ENCODE data around the gene USP34.
A peak's percentile ranks its signal among the peaks of the same experiment; 100 is the strongest.

Gene USP34

GRCh38 chr2:61266632-61267505, 204.0 kb downstream of the USP34 start:
- TF ChIP-seq POLR2A (IDR thresholded peaks at IDR 0.05; ENCODE audit: extremely low read depth, insufficient read length) (no peak), MAX (IDR thresholded peaks at IDR 0.05; ENCODE audit: low read depth, low read length) (no peak), MYC (IDR thresholded peaks at IDR 0.05; ENCODE audit: low read depth, low read length) (no peak), CTCF (IDR thresholded peaks at IDR 0.05; ENCODE audit: low read depth, low read length) (no peak)
- H3K4me3 ChIP-seq (ENCODE audit: low read depth, low read length), result no peak overlapping the region
- no peak for DNase-seq (ENCODE audit: low read depth)

- no peak for DNase-seq (ENCODE audit: low read depth)
- H3K4me3 ChIP-seq (ENCODE audit: low read depth, low read length), result no peak overlapping the region
- TF ChIP-seq MYC (IDR thresholded peaks at IDR 0.05; ENCODE audit: low read depth, low read length) (no peak), MAX (IDR thresholded peaks at IDR 0.05; ENCODE audit: low read depth, low read length) (no peak), CTCF (IDR thresholded peaks at IDR 0.05; ENCODE audit: low read depth, low read length) (no peak), POLR2A (IDR thresholded peaks at IDR 0.05; ENCODE audit: extremely low read depth, insufficient read length) (no peak)
Measured at GRCh38 chr2:61263830-61264229, 207.1 kb downstream of the USP34 start.

- no peak for DNase-seq (ENCODE audit: low read depth)
- no peak for TF ChIP-seq CTCF (IDR thresholded peaks at IDR 0.05; ENCODE audit: low read depth, low read length)
- no peak for TF ChIP-seq POLR2A (IDR thresholded peaks at IDR 0.05; ENCODE audit: extremely low read depth, insufficient read length)
- no peak for TF ChIP-seq MYC (IDR thresholded peaks at IDR 0.05; ENCODE audit: low read depth, low read length)
- TF ChIP-seq MAX (IDR thresholded peaks at IDR 0.05; ENCODE audit: low read depth, low read length), result no peak
- H3K4me3 ChIP-seq (ENCODE audit: low read depth, low read length), result no peak overlapping the region
Measured at GRCh38 chr2:61262699-61263098, 208.2 kb downstream of the USP34 start.

- DNase-seq (ENCODE audit: low read depth), result no peak
- TF ChIP-seq POLR2A (IDR thresholded peaks at IDR 0.05; ENCODE audit: extremely low read depth, insufficient read length) (no peak), CTCF (IDR thresholded peaks at IDR 0.05; ENCODE audit: low read depth, low read length) (no peak), MYC (IDR thresholded peaks at IDR 0.05; ENCODE audit: low read depth, low read length) (no peak), MAX (IDR thresholded peaks at IDR 0.05; ENCODE audit: low read depth, low read length) (no peak)
- no peak overlapping the region for H3K4me3 ChIP-seq (ENCODE audit: low read depth, low read length)
Measured at GRCh38 chr2:61257446-61257845, 213.4 kb downstream of the USP34 start.

GRCh38 chr2:61255580-61256437, 215.1 kb downstream of the USP34 start:
- no peak for TF ChIP-seq CTCF (IDR thresholded peaks at IDR 0.05; ENCODE audit: low read depth, low read length)
- TF ChIP-seq POLR2A (IDR thresholded peaks at IDR 0.05; ENCODE audit: extremely low read depth, insufficient read length), result no peak
- TF ChIP-seq MAX (IDR thresholded peaks at IDR 0.05; ENCODE audit: low read depth, low read length), result no peak
- TF ChIP-seq MYC (IDR thresholded peaks at IDR 0.05; ENCODE audit: low read depth, low read length), result no peak
- no peak overlapping the region for H3K4me3 ChIP-seq (ENCODE audit: low read depth, low read length)
- peak; percentile 26 for DNase-seq (ENCODE audit: low read depth)

Data from NB4 (cell line).